Smooth muscle cell of the brain vasculature (primary cell): ENCODE measurements around the gene FMR1NB.

Experiments used
- DNase-seq: peaks from one replicate; pipeline ENCODE4 v3.0.0-alpha.2; 2012; ENCODE audit warnings: low read depth, low spot score

FMR1NB gene

DNA sequence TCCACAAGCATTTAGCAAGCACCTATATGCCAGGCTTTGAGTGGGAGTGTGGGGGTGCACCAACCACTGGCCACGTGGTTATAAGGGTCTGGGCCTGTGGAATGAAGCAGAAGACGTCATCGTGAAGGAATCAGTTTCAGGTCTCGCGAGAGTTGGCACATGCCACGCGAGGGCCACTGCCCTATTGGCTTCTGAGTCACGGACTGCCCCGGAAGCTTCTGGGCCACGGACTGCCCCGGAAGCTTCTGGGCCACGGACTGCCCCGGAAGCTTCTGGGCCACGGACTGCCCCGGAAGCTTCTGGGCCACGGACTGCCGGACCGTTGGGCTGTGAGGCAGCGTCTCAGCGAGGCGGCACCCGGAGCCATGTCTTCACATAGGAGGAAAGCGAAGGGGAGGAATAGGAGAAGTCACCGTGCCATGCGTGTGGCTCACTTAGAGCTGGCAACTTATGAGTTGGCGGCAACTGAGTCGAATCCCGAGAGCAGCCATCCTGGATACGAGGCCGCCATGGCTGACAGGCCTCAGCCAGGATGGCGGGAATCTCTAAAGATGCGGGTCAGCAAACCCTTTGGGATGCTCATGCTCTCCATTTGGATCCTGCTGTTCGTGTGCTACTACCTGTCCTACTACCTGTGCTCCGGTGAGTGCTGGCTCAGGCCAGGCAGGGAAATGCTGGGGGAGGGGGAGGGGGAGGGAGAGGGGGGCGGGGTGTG lies at the start of gene FMR1NB:
FMR1NB (plus strand) TSS at position 300 of the 715 bp plus-strand sequence; CDS start at position 366, 66 bp downstream.
- DNase-seq, result no peak

GRCh38 chrX:147933815-147934214 lies 47.3 kb upstream of the FMR1NB start:
- DNase-seq, result no peak

GRCh38 chrX:147935156-147935758 lies 45.9 kb upstream of the FMR1NB start:
- DNase-seq, result no peak

GRCh38 chrX:147945286-147945685 lies 35.9 kb upstream of the FMR1NB start:
- no peak for DNase-seq

DNA sequence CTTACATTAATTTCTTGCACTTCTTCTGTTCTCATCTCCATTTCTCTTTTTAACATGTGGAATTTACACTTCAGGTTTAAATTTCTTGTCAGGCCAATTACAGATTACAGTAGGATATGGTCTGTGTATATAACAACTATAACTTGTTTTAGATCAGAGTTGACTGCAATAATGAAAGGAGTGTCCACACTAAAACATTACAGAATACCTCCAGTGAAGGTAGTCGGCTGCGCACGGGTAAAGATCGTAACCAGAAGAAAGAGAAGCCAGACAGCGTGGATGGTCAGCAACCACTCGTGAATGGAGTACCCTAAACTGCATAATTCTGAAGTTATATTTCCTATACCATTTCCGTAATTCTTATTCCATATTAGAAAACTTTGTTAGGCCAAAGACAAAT lies 32.6 kb upstream of the FMR1NB start:
- DNase-seq, result no peak

DNA sequence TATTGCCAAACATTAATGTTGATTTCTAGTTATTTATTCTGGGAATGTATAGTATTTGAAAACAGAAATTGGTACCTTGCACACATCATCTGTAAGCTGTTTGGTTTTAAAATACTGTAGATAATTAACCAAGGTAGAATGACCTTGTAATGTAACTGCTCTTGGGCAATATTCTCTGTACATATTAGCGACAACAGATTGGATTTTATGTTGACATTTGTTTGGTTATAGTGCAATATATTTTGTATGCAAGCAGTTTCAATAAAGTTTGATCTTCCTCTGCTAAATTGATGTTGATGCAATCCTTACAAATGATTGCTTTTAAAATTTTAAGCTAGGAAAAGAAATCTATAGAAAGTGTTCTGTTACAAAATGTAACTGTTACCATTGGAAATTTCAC lies 30.8 kb upstream of the FMR1NB start:
- DNase-seq, result no peak

- DNase-seq, result no peak
These were observed 27.2 kb upstream of the FMR1NB start for GRCh38 chrX:147953976-147954375.

GRCh38 chrX:147957291-147957690 lies 23.8 kb upstream of the FMR1NB start:
- DNase-seq, result no peak

DNA sequence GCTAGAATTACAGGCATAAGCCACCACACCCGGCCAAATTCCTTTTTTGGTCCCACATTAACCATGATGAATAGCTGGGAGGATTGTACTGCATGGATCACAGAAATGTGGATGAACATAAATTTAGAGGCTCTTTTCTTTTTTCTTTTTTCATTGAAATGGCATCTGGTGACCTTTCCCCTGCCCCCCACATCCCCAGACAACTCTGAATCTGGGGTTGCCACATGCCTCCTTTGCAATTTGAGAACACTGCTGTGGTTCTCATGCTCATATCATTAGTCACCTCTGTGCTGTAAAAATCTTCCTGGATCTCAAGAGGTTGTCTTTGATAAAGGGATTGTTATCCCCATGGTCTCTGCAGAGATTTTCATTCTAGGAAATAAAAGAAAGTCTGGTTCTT lies 22.8 kb upstream of the FMR1NB start:
- no peak for DNase-seq

GRCh38 chrX:147960722-147961121 lies 20.4 kb upstream of the FMR1NB start:
- no peak for DNase-seq

DNA sequence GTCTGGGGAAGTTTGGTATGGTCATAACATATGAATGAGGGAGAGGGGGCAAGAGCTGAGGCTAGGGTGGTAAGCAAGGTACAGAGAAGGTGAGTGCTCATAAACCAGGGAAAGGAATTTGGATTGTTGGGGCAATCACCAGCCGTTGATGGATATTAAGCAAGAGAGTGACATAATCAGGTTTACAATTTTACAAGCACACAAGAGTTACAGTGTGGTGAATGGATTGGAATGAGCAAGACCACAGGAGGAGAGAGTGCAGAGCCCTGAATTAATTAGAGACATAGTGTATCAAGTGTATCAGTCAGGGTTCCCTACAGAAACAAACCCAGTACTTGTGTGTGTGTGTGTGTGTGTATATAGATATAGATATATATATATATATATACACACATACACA lies 18.7 kb upstream of the FMR1NB start:
- DNase-seq, result no peak

DNA sequence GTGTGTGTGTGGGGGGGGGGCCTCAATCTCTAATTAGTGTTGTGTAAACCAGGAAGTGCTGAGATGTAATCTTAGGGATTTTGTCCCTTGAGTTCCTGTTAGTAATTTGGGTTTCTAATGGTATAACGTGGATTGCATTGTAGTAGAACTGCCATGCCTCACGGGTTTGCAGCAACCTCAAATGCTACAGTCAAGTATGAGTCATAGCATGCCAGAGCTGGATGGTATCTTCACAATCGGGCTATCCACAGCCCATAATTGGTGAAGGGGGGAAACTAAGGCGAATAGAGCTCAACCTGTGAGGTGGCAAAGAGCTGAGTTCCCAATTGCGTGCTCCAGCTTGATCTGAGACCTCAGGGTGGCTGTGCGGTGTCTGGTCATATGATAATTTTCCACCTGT lies 2.2 kb upstream of the FMR1NB start:
- no peak for DNase-seq

DNA sequence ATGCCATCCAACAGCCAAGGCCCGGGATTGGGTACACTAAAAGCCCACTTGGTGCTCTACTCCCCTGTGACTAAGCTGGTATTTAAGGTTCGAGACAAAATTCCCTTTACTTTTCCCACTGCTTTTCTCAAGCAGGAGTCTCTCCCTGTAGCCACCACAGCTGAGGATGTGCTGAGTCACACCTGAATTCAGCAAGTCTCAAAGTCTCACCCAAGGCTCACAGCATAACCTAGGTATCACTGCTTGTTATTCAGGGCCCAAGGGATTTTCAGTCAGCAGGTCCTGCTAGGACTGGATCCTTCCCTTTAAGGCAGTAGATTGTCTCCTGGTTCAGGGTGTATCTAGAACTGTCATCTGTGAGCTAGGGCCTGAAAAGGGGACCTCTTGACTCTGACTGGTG lies 39.2 kb downstream of the FMR1NB start:
- DNase-seq, result no peak

- no peak for DNase-seq
These were observed 43.5 kb downstream of the FMR1NB start for GRCh38 chrX:148024425-148025148.

DNA sequence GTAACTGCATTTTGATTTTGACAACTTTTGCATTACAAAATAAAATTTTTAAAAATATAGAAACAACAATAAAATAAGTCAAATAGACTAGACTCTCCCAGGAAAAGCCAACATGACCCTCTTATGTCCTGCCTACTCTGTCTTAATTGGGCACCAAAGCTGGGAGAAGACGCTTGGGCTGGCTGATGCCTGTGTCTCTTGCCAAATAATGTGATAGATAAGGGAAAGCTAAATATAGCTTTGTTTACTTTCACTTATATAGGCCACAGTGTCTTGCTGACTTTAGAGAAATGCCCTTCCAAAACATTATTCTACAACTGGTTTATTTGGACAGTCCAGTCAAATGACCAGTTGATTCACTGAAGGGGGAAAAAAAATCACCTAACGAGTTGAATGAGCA lies 54.2 kb downstream of the FMR1NB start:
- no peak for DNase-seq

GRCh38 chrX:148037020-148037419 lies 55.9 kb downstream of the FMR1NB start:
- DNase-seq, result no peak

- no peak for DNase-seq
These were observed 62.2 kb downstream of the FMR1NB start for GRCh38 chrX:148043271-148043855.

DNA sequence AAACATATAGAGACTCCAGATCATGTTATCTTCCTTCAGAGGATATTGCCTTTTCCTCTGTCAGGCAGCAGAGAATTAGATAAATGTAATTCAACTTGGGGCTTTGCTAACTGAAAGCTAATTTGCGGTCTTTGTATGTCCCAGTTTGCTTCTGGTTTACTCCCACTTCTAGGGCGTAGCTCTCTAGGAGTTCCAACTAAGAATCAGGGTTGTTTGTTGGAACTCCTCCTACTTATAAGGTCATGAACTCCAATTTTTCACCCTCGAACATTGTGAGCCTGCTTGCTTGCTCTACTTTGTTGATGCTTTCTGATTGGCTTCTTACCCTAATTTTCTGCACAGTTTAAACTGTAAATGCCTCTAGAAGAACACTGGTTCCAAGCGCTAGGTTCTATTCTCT lies 66.1 kb downstream of the FMR1NB start:
- no peak for DNase-seq

DNA sequence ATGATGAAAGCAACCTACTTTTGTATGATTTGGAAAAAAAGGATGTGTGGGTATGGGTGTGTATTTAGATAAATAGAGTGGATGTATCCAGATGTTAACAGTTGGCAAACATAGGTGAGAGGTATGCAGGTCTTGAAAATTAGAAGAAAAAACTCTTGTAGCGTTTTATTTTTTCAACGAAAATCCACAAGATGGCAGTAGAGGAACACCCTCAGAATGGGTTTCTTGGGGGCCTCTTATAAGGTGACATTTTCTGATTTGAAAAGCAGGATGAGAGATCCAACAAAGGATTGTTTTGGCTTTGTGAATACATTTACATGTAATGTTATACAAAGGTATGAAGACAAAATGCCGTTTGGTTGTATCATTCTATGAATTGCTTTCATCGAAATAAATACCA lies 68.3 kb downstream of the FMR1NB start:
- DNase-seq, result peak; percentile 4

GRCh38 chrX:148051973-148052372 lies 70.8 kb downstream of the FMR1NB start:
- no peak for DNase-seq

GRCh38 chrX:148067285-148067684 lies 86.1 kb downstream of the FMR1NB start:
- DNase-seq, result no peak

GRCh38 chrX:148069759-148070503 lies 88.8 kb downstream of the FMR1NB start:
- no peak for DNase-seq
